ENCODE measurements around the gene C17orf78.

- no peak for TF ChIP-seq CTCF (conservative IDR thresholded peaks at IDR 0.05 in 1 of 2, IDR thresholded peaks at IDR 0.05 in 1 of 2; ENCODE audit: extremely low read depth in 1 of 2, insufficient read depth in 1 of 2, low read depth in 1 of 2, low read length in 2 of 2)
- no peak for TF ChIP-seq EZH2 (IDR thresholded peaks at IDR 0.05; ENCODE audit: borderline replicate concordance, low read length)
Measured at GRCh38 chr17:37405955-37406634, 30.3 kb downstream of the C17orf78 start.

Data from mammary epithelial cell (primary cell).